ENCODE results near the gene MT1HL1. TPM values are rescaled to one million over a fixed set of nuclear protein-coding genes. Genes with fewer than 3 reads are reported as not detected.
"Not testable (repeated sequence)": the region's sequence is repeated elsewhere in the genome, so short reads cannot be mapped to it uniquely, and the experiment has no call there.

MT1HL1 gene
- polyA plus RNA-seq, 1 experiment = not detected

GRCh38 chr1:236992449-236992848, 11.8 kb downstream of the MT1HL1 start:
- no peaks in the 10 kb centered on the region for H3K36me3 ChIP-seq (ENCODE audit: control insufficient read depth, insufficient read depth, low read length)
- TF ChIP-seq, protein P1, sequence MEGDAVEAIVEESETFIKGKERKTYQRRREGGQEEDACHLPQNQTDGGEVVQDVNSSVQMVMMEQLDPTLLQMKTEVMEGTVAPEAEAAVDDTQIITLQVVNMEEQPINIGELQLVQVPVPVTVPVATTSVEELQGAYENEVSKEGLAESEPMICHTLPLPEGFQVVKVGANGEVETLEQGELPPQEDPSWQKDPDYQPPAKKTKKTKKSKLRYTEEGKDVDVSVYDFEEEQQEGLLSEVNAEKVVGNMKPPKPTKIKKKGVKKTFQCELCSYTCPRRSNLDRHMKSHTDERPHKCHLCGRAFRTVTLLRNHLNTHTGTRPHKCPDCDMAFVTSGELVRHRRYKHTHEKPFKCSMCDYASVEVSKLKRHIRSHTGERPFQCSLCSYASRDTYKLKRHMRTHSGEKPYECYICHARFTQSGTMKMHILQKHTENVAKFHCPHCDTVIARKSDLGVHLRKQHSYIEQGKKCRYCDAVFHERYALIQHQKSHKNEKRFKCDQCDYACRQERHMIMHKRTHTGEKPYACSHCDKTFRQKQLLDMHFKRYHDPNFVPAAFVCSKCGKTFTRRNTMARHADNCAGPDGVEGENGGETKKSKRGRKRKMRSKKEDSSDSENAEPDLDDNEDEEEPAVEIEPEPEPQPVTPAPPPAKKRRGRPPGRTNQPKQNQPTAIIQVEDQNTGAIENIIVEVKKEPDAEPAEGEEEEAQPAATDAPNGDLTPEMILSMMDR (IDR thresholded peaks at IDR 0.05; ENCODE audit: insufficient read depth, low read depth, low read length) = no peak
- no peak overlapping the region for H3K4me3 ChIP-seq (ENCODE audit: low read depth, low read length)
- no peaks in the 10 kb centered on the region for H3K27me3 ChIP-seq (ENCODE audit: control insufficient read depth, insufficient read depth, low read length)
- CTCF ChIA-PET = no interaction called here
- POLR2A ChIA-PET = no interaction called here
- no peak for DNase-seq (ENCODE audit: low read depth)

DNA sequence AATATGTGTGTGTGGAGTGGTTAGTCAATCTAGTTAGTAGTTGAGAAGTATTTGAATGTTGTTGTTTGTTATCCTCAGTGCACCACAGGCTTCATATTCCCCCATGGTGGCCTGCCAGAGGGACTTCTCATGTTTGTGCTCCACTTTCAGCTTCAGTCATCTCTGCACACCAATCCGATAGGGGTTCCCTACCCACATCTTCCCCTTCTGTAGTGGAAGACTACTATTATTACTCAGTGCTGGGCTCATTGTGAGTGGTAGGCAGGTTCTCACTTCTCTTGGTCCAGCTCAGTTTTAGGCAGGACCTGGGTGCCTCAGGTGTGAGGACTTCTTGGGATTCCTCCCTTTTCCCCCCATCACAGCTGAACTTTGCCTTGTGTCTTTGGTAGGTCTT, 14.2 kb downstream of the MT1HL1 start:
- ChIA-PET CTCF (no interaction called here), POLR2A (no interaction called here)
- H3K27me3 ChIP-seq (ENCODE audit: control insufficient read depth, insufficient read depth, low read length) = no peaks in the 10 kb centered on the region
- H3K4me3 ChIP-seq (ENCODE audit: low read depth, low read length) = no peak overlapping the region
- no peaks in the 10 kb centered on the region for H3K36me3 ChIP-seq (ENCODE audit: control insufficient read depth, insufficient read depth, low read length)
- TF ChIP-seq, protein P1 (IDR thresholded peaks at IDR 0.05; ENCODE audit: insufficient read depth, low read depth, low read length) = no peak
- no peak for DNase-seq (ENCODE audit: low read depth)

DNA sequence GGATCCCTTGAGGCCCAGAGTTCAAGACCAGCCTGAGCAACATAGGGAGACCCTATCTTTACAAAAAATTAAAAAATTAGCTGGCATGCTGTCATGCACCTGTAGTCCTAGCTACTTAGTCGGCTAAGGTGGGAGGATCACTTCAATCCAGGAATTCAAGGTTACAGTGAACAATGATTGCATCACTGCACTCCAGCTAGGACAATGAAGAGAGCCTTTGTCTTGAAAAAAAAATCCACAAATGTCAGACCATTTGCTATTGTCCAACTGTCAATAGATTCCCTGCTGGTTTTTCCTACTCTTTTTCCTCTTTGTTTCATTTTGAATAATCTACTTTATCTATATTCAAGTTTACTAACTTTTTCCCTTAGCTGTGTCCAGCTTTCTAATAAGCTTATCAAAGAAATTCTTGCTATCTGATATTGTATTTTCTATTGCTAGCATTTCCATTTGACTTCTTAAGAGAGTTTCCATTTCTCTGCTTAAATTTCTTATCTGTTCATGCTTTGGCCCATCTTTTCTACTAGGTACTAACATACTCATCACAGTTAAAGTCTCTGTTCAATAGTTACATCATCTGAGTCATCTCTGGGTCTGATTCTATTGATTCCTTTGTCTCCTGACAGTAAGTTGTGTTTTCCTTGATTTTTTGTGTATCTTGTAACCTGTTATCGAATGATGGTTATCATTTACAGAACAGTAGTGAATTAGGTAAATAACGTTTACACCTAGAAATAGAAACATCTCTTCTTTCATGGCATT, 14.8 kb downstream of the MT1HL1 start:
- ChIA-PET POLR2A (no interaction called here), CTCF (no interaction called here)
- DNase-seq (ENCODE audit: low read depth) = no peak

GRCh38 chr1:236983818-236984217, 20.4 kb downstream of the MT1HL1 start:
- DNase-seq (ENCODE audit: low read depth) = no peak
- ChIA-PET POLR2A (no interaction called here), CTCF (no interaction called here)
- Histone ChIP-seq H3K4me3 (ENCODE audit: low read depth, low read length) (no peak overlapping the region), H3K36me3 (ENCODE audit: control insufficient read depth, insufficient read depth, low read length) (no peaks in the 10 kb centered on the region), H3K27me3 (ENCODE audit: control insufficient read depth, insufficient read depth, low read length) (no peaks in the 10 kb centered on the region)
- TF ChIP-seq, protein P1 (IDR thresholded peaks at IDR 0.05; ENCODE audit: insufficient read depth, low read depth, low read length) = no peak

More for the DNA sequence above, 14.8 kb downstream of the MT1HL1 start:
- TF ChIP-seq, protein P1 (IDR thresholded peaks at IDR 0.05; ENCODE audit: insufficient read depth, low read depth, low read length) = no peak
- no peaks in the 10 kb centered on the region for H3K27me3 ChIP-seq (ENCODE audit: control insufficient read depth, insufficient read depth, low read length)
- H3K4me3 ChIP-seq (ENCODE audit: low read depth, low read length) = no peak overlapping the region
- no peaks in the 10 kb centered on the region for H3K36me3 ChIP-seq (ENCODE audit: control insufficient read depth, insufficient read depth, low read length)

DNA sequence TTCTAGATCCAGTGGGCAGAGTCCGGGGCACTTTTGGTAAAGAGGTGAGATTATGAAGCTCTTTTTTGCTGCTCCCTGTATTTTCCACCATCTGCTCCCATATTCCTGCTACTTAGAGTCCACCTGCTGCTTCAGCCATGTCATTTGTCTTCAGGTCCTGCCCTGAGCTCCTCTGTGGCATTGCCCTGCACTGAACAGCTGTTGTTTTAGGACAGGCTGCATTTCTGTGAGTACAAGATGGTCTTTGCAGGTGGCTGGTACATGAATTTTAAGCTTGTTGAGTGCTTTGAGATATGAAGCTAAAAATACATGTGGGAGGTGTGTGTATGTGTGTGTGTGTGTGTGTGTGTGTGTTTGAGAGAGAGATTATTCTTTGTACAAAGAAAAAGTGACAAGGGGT, 21.9 kb downstream of the MT1HL1 start:
- Histone ChIP-seq H3K4me3 (ENCODE audit: low read depth, low read length) (no peak overlapping the region), H3K27me3 (ENCODE audit: control insufficient read depth, insufficient read depth, low read length) (no peaks in the 10 kb centered on the region), H3K36me3 (ENCODE audit: control insufficient read depth, insufficient read depth, low read length) (no peaks in the 10 kb centered on the region)
- no peak for DNase-seq (ENCODE audit: low read depth)
- TF ChIP-seq, protein P1 (IDR thresholded peaks at IDR 0.05; ENCODE audit: insufficient read depth, low read depth, low read length) = no peak
- POLR2A ChIA-PET = no interaction called here
- CTCF ChIA-PET = no interaction called here

- H3K27me3 ChIP-seq (ENCODE audit: control insufficient read depth, insufficient read depth, low read length); CTCF ChIA-PET; DNase-seq (ENCODE audit: low read depth); POLR2A ChIA-PET; H3K4me3 ChIP-seq (ENCODE audit: low read depth, low read length); H3K36me3 ChIP-seq (ENCODE audit: control insufficient read depth, insufficient read depth, low read length): not testable (repeated sequence)
Measured at GRCh38 chr1:236981431-236981830, 22.8 kb downstream of the MT1HL1 start.
